H9 (cell line): Measurements from ENCODE around the gene MCEMP1. TPM values are rescaled to one million over a fixed set of nuclear protein-coding genes. Genes with fewer than 3 reads are reported as not detected.

Source experiments
- DNase-seq: peaks from one replicate; pipeline ENCODE4 v3.0.0-alpha.2; 2017
- H2AFZ ChIP-seq: one replicate; pipeline ENCODE4 v1.6.1; 2013; ENCODE audit warnings: mild to moderate bottlenecking, low read length, control low read depth, moderate library complexity
- H2AK5ac ChIP-seq: 2 replicates; pipeline ENCODE4 v1.6.1; 2013; ENCODE audit warnings: low read length, control low read depth, mixed read lengths; ENCODE audit not compliant: insufficient read length
- H2BK120ac ChIP-seq: one replicate; pipeline ENCODE4 v1.6.1; 2013; ENCODE audit warnings: low read depth, mild to moderate bottlenecking, low read length, control low read depth, inconsistent platforms; ENCODE audit not compliant: poor library complexity, severe bottlenecking
- H2BK12ac ChIP-seq: 2 replicates; pipeline ENCODE4 v1.6.1; 2013; ENCODE audit warnings: low read length, control low read depth, mixed read lengths, low read depth; ENCODE audit not compliant: insufficient read length
- H2BK15ac ChIP-seq: 2 replicates; pipeline ENCODE4 v1.6.1; 2013; ENCODE audit warnings: low read depth, low read length, control low read depth
- H2BK20ac ChIP-seq: one replicate; pipeline ENCODE4 v1.6.1; 2013; ENCODE audit warnings: low read depth, mild to moderate bottlenecking, low read length, control low read depth, inconsistent platforms; ENCODE audit not compliant: poor library complexity, severe bottlenecking
- H2BK5ac ChIP-seq: 2 replicates; pipeline ENCODE4 v1.6.1; 2013; ENCODE audit warnings: low read length, control low read depth, mixed read lengths; ENCODE audit not compliant: insufficient read length
- H3K14ac ChIP-seq: 2 replicates; pipeline ENCODE4 v1.6.1; 2013; ENCODE audit warnings: low read length, control low read depth; ENCODE audit not compliant: insufficient read depth
- H3K18ac ChIP-seq: 2 replicates; pipeline ENCODE4 v1.6.1; 2013; ENCODE audit warnings: low read depth, mild to moderate bottlenecking, mixed read lengths, low read length, control low read depth; ENCODE audit not compliant: insufficient read length
- H3K23ac ChIP-seq: 2 replicates; pipeline ENCODE4 v1.6.1; 2013; ENCODE audit warnings: low read length, control low read depth, mixed read lengths, low read depth; ENCODE audit not compliant: insufficient read length
- H3K23me2 ChIP-seq: 2 replicates; pipeline ENCODE4 v1.6.1; 2013; ENCODE audit warnings: low read depth, mild to moderate bottlenecking, mixed read lengths, low read length, control low read depth; ENCODE audit not compliant: insufficient read length, poor library complexity, severe bottlenecking
- H3K27ac ChIP-seq: 2 replicates; pipeline ENCODE4 v1.5.1; 2013; ENCODE audit warnings: low read length, control low read depth, mixed read lengths, low read depth; ENCODE audit not compliant: insufficient read length
- H3K27me3 ChIP-seq: 2 replicates; pipeline ENCODE4 v1.6.1; 2013; ENCODE audit warnings: low read length, control low read depth, inconsistent platforms; ENCODE audit not compliant: insufficient read depth
- H3K4ac ChIP-seq: 2 replicates; pipeline ENCODE4 v1.6.1; 2013; ENCODE audit warnings: low read depth, mild to moderate bottlenecking, control low read depth, inconsistent platforms, low read length, moderate library complexity
- H3K4me1 ChIP-seq: 2 replicates; pipeline ENCODE4 v1.6.1; 2013; ENCODE audit warnings: low read length, control low read depth, inconsistent platforms; ENCODE audit not compliant: insufficient read depth
- H3K4me2 ChIP-seq: 2 replicates; pipeline ENCODE4 v1.6.1; 2013; ENCODE audit warnings: low read length, control low read depth, mixed read lengths; ENCODE audit not compliant: insufficient read length, insufficient read depth
- H3K56ac ChIP-seq: 2 replicates; pipeline ENCODE4 v1.6.1; 2013; ENCODE audit warnings: low read depth, mild to moderate bottlenecking, mixed read lengths, low read length, control low read depth; ENCODE audit not compliant: insufficient read length
- H3K79me1 ChIP-seq: 2 replicates; pipeline ENCODE4 v1.6.1; 2013; ENCODE audit warnings: low read depth, mild to moderate bottlenecking, moderate library complexity, low read length, control low read depth, inconsistent platforms; ENCODE audit not compliant: insufficient read depth, poor library complexity, severe bottlenecking
- H3K79me2 ChIP-seq: 2 replicates; pipeline ENCODE4 v1.6.1; 2013; ENCODE audit warnings: low read length, control low read depth, inconsistent platforms; ENCODE audit not compliant: insufficient read depth
- H3K9ac ChIP-seq: 2 replicates; pipeline ENCODE4 v1.6.1; 2013; ENCODE audit warnings: low read length, control low read depth, mixed read lengths; ENCODE audit not compliant: insufficient read length; ENCODE audit errors: extremely low read depth
- H3K9me3 ChIP-seq: one replicate; pipeline ENCODE4 v1.6.1; 2013; ENCODE audit warnings: low read depth, low read length, inconsistent platforms; ENCODE audit not compliant: control insufficient read depth
- H3T11ph ChIP-seq: one replicate; pipeline ENCODE4 v1.6.1; 2013; ENCODE audit warnings: mild to moderate bottlenecking, low read length, control low read depth, inconsistent platforms
- H4K20me1 ChIP-seq: one replicate; pipeline ENCODE4 v1.6.1; 2013; ENCODE audit not compliant: control insufficient read depth, insufficient read length, insufficient read depth
- H4K5ac ChIP-seq: 2 replicates; pipeline ENCODE4 v1.6.1; 2013; ENCODE audit warnings: low read depth, mild to moderate bottlenecking, mixed read lengths, low read length, control low read depth; ENCODE audit not compliant: insufficient read length
- H4K8ac ChIP-seq: replicated peaks from 2 replicates; pipeline ENCODE4 v1.6.1; 2013; ENCODE audit warnings: low read length, control low read depth, mixed read lengths, low read depth; ENCODE audit not compliant: insufficient read length
- H4K91ac ChIP-seq: 2 replicates; pipeline ENCODE4 v1.6.1; 2013; ENCODE audit warnings: low read depth, mild to moderate bottlenecking, moderate library complexity, mixed read lengths, low read length, control low read depth; ENCODE audit not compliant: insufficient read length
- H3K27ac Mint-ChIP-seq, 3 experiments: 2 replicates in 2 of 3; 3 replicates in 1 of 3; pipeline ENCODE4 v1.8.0; 2020 to 2021; ENCODE audit warnings: mixed read lengths in 3 of 3, mild to moderate bottlenecking in 1 of 3, moderate library complexity in 1 of 3
- H3K27me3 Mint-ChIP-seq: 2 replicates; pipeline ENCODE4 v1.8.0; 2021; ENCODE audit warnings: low read depth, mild to moderate bottlenecking, moderate library complexity, mixed read lengths
- H3K36me3 Mint-ChIP-seq, 3 experiments: 2 replicates in 2 of 3; 3 replicates in 1 of 3; pipeline ENCODE4 v1.8.0; 2020 to 2021; ENCODE audit warnings: low read depth in 3 of 3, mixed read lengths in 3 of 3; ENCODE audit not compliant: insufficient read depth in 1 of 3
- H3K4me1 Mint-ChIP-seq, 2 experiments: 2 replicates each; pipeline ENCODE4 v1.8.0; 2020; ENCODE audit warnings: mixed read lengths in 2 of 2
- H3K4me3 Mint-ChIP-seq, 2 experiments: 2 replicates in 1 of 2; 3 replicates in 1 of 2; pipeline ENCODE4 v1.8.0; 2020 to 2021; ENCODE audit warnings: mild to moderate bottlenecking in 2 of 2, mixed read lengths in 2 of 2, moderate library complexity in 1 of 2
- H3K9me3 Mint-ChIP-seq, 2 experiments: 2 replicates in 1 of 2; 3 replicates in 1 of 2; pipeline ENCODE4 v1.8.0; 2020; ENCODE audit warnings: mild to moderate bottlenecking in 2 of 2, mixed read lengths in 2 of 2, moderate library complexity in 1 of 2
- CTCF ChIP-seq: fragments of 200-600 bp; sonication (generic); conservative IDR thresholded peaks from 3 replicates; pipeline ENCODE4 v1.8.0; 2021; ENCODE audit warnings: antibody characterized with exemption, mild to moderate bottlenecking
- WGBS: extraction: QIAGEN DNeasy Blood & Tissue Kit; methylation state at CpG from one replicate; pipeline ENCODE4 v1.1.7; 2013; ENCODE audit warnings: missing lambda C conversion rate, low lambda C conversion rate, mixed read lengths; ENCODE audit not compliant: insufficient read length; ENCODE audit errors: extremely low coverage; 5-methylcytosine and 5-hydroxymethylcytosine counted together
- total RNA-seq: library from RNA; stranded (reverse); gene quantifications from 2 replicates; pipeline ENCODE4 v1.2.1, GENCODE V29; 2021

The MCEMP1 gene
- total RNA-seq, 1 experiment from 2014 or later: not detected

- no peak overlapping the region for H4K8ac ChIP-seq
- H3K4me1 ChIP-seq: no peaks in the 10 kb centered on the region
- no peaks in the 10 kb centered on the region for H3K23me2 ChIP-seq
- no peak overlapping the region for H3K27ac ChIP-seq
- no peak overlapping the region for H3K9ac ChIP-seq
- no peak overlapping the region for H2AK5ac ChIP-seq
- H3T11ph ChIP-seq: no peak overlapping the region
- DNase-seq: no peak
- no peaks in the 10 kb centered on the region for H3K79me2 ChIP-seq
- no peak overlapping the region for H4K91ac ChIP-seq
- no peak overlapping the region for H3K18ac ChIP-seq
- H2BK120ac ChIP-seq: no peak overlapping the region
- H3K56ac ChIP-seq: no peak overlapping the region
- Mint-ChIP-seq H3K27me3 (peaks cover 35% of the 10 kb centered on the region), H3K27ac (no peak overlapping the region; a peak in 1 of 7 replicates), H3K36me3 (no peaks in the 10 kb centered on the region), H3K4me1 (peaks cover 0 to 8% of the 10 kb centered on the region in 2 experiments; a peak in 2 of 4 replicates), H3K4me3 (no peak overlapping the region), H3K9me3 (no peaks in the 10 kb centered on the region)
- WGBS: no CpG with 5 or more reads among the region's 8 CpGs
- no peak overlapping the region for H3K23ac ChIP-seq
- H2BK12ac ChIP-seq: no peak overlapping the region
- no peaks in the 10 kb centered on the region for H3K79me1 ChIP-seq
- no peak overlapping the region for H3K14ac ChIP-seq
- no peaks in the 10 kb centered on the region for H3K27me3 ChIP-seq
- H2BK5ac ChIP-seq: no peak overlapping the region
- H4K20me1 ChIP-seq: no peaks in the 10 kb centered on the region
- no peak overlapping the region for H2BK20ac ChIP-seq
- no peaks in the 10 kb centered on the region for H3K9me3 ChIP-seq
- no peak overlapping the region for H2AFZ ChIP-seq
- H3K4me2 ChIP-seq: no peak overlapping the region
- H4K5ac ChIP-seq: no peak overlapping the region
- no peak overlapping the region for H3K4ac ChIP-seq
- no peak for TF ChIP-seq CTCF
- H2BK15ac ChIP-seq: no peak overlapping the region
These were observed 30.1 kb downstream of the MCEMP1 start for GRCh38 chr19:7706955-7707456.
